Measurements from ENCODE around the gene OMP. TPM values are rescaled to one million over a fixed set of nuclear protein-coding genes. Genes with fewer than 3 reads are reported as not detected.
A peak's percentile ranks its signal among the peaks of the same experiment; 100 is the strongest.
"Not testable (repeated sequence)": the region's sequence is repeated elsewhere in the genome, so short reads cannot be mapped to it uniquely, and the experiment has no call there.

Gene OMP
- total RNA-seq, 2 donors from 2014 or later: not detected

GRCh38 chr11:77060234-77060633, 42.4 kb upstream of the OMP start:
- Histone ChIP-seq H3K36me3 (replicated peaks in 1 of 2; ENCODE audit: insufficient read depth in 1 of 2, low read depth in 2 of 2) (no peaks in the 10 kb centered on the region), H3K27me3 (no peaks in the 10 kb centered on the region), H3K27ac (no peak overlapping the region), H3K4me3 (no peak overlapping the region), H3K9me3 (peaks cover 0 to 12% (median 0%) of the 10 kb centered on the region in 3 donors), H3K4me1 (peaks cover 33% of the 10 kb centered on the region)
- WGBS, 2 donors: 84 to 90% methylated on average over 4 of the region's 4 CpGs
- no peak for DNase-seq
- TF ChIP-seq CTCF (IDR thresholded peaks at IDR 0.05): no peak
- no peak for TF ChIP-seq POLR2A (IDR thresholded peaks at IDR 0.05)
- intact Hi-C loops (cut with DNase I): no loop called here
- no peak for ATAC-seq

- DNase-seq; H3K27me3 ChIP-seq; H3K9me3 ChIP-seq; H3K4me3 ChIP-seq; H3K36me3 ChIP-seq (replicated peaks in 1 of 2; ENCODE audit: insufficient read depth in 1 of 2, low read depth in 2 of 2); intact Hi-C loops (cut with DNase I): not testable (repeated sequence)
- 27 to 45% methylated on average over 4 of the region's 4 CpGs for WGBS, 2 donors
- H3K4me1 ChIP-seq: peaks cover 40% of the 10 kb centered on the region
- H3K27ac ChIP-seq: peak overlapping the region in 3 of 4 donors; percentile 41 to 69 (median 69)
- peak; percentile 64 for ATAC-seq
These were observed 41.4 kb upstream of the OMP start for GRCh38 chr11:77061258-77061657.

GRCh38 chr11:77062924-77063323, 39.7 kb upstream of the OMP start:
- intact Hi-C loops (cut with DNase I): no loop called here
- no peaks in the 10 kb centered on the region for H3K36me3 ChIP-seq (replicated peaks in 1 of 2; ENCODE audit: insufficient read depth in 1 of 2, low read depth in 2 of 2)
- peak overlapping the region in 2 of 4 donors; percentile 52 to 67 for H3K27ac ChIP-seq
- TF ChIP-seq CTCF (IDR thresholded peaks at IDR 0.05): peak in 1 of 7 experiments; percentile 17
- no peak for TF ChIP-seq POLR2A (IDR thresholded peaks at IDR 0.05)
- H3K9me3 ChIP-seq: no peaks in the 10 kb centered on the region
- ATAC-seq (no peak), DNase-seq (no peak)
- H3K4me3 ChIP-seq: no peak overlapping the region
- H3K4me1 ChIP-seq: peaks cover 53% of the 10 kb centered on the region
- H3K27me3 ChIP-seq: no peaks in the 10 kb centered on the region

- Histone ChIP-seq H3K27me3 (no peaks in the 10 kb centered on the region), H3K27ac (peak overlapping the region in 2 of 4 donors; percentile 52 to 67), H3K9me3 (no peaks in the 10 kb centered on the region), H3K4me3 (no peak overlapping the region), H3K4me1 (peaks cover 57% of the 10 kb centered on the region), H3K36me3 (replicated peaks in 1 of 2; ENCODE audit: insufficient read depth in 1 of 2, low read depth in 2 of 2) (no peaks in the 10 kb centered on the region)
- DNase-seq (no peak), ATAC-seq (no peak)
- TF ChIP-seq CTCF (IDR thresholded peaks at IDR 0.05): no peak
- no peak for TF ChIP-seq POLR2A (IDR thresholded peaks at IDR 0.05)
- intact Hi-C loops (cut with DNase I): no loop called here
- WGBS, 2 donors: 100% methylated on average over 1 of the region's 1 CpG
These were observed 39.2 kb upstream of the OMP start for GRCh38 chr11:77063407-77063806.

- Histone ChIP-seq H3K4me1 (peaks cover 60% of the 10 kb centered on the region), H3K4me3 (no peak overlapping the region), H3K27ac (peak overlapping the region in 2 of 4 donors; percentile 52 to 67), H3K36me3 (replicated peaks in 1 of 2; ENCODE audit: insufficient read depth in 1 of 2, low read depth in 2 of 2) (no peaks in the 10 kb centered on the region), H3K27me3 (no peaks in the 10 kb centered on the region), H3K9me3 (no peaks in the 10 kb centered on the region)
- TF ChIP-seq POLR2A (IDR thresholded peaks at IDR 0.05) (no peak), CTCF (IDR thresholded peaks at IDR 0.05) (no peak)
- WGBS, 2 donors: 92% methylated on average over 4 of the region's 4 CpGs; no CpG with 5 or more reads in 1 of the 2 donors
- no peak for DNase-seq
- ATAC-seq: no peak
- intact Hi-C loops (cut with DNase I): no loop called here
These were observed 38.8 kb upstream of the OMP start for GRCh38 chr11:77063861-77064260.

Data from body of pancreas (tissue), 4 donors.